Neural progenitor cell (in vitro differentiated cells): Measurements from ENCODE around the gene UBE2D3. TPM values are rescaled to one million over a fixed set of nuclear protein-coding genes. Genes with fewer than 3 reads are reported as not detected.

Experiments used
- DNase-seq: peaks from one replicate; pipeline ENCODE4 v3.0.0-alpha.2; 2016; ENCODE audit warnings: low spot score
- H2AFZ ChIP-seq: fragments of 200-600 bp; sonication (generic); replicated peaks from 2 replicates; pipeline ENCODE4 v1.6.1; 2016; ENCODE audit warnings: antibody characterized with exemption
- H3F3A ChIP-seq: fragments of 200-600 bp; sonication (generic); 2 replicates; pipeline ENCODE4 v1.6.1; 2016; ENCODE audit warnings: antibody characterized with exemption, low read depth
- H3K27ac ChIP-seq: fragments of 200-600 bp; sonication (generic); 2 replicates; pipeline ENCODE4 v1.5.1; 2016; ENCODE audit warnings: mild to moderate bottlenecking
- H3K27me3 ChIP-seq: fragments of 200-600 bp; sonication (generic); 2 replicates; pipeline ENCODE4 v1.6.1; 2016; ENCODE audit warnings: mild to moderate bottlenecking, moderate library complexity
- H3K36me3 ChIP-seq: fragments of 200-600 bp; sonication (generic); 2 replicates; pipeline ENCODE4 v1.5.1; 2016
- H3K4me1 ChIP-seq: fragments of 200-600 bp; sonication (generic); 2 replicates; pipeline ENCODE4 v1.6.1; 2016; ENCODE audit warnings: mixed run types
- H3K4me2 ChIP-seq: fragments of 200-600 bp; sonication (generic); 2 replicates; pipeline ENCODE4 v1.6.1; 2016
- H3K4me3 ChIP-seq: fragments of 200-600 bp; sonication (generic); 2 replicates; pipeline ENCODE4 v1.5.1; 2016
- H3K79me2 ChIP-seq: fragments of 200-600 bp; sonication (generic); 2 replicates; pipeline ENCODE4 v1.6.1; 2016; ENCODE audit warnings: low read depth
- H3K9ac ChIP-seq: fragments of 200-600 bp; sonication (generic); 2 replicates; pipeline ENCODE4 v1.6.1; 2016
- H3K9me3 ChIP-seq: fragments of 200-600 bp; sonication (generic); 2 replicates; pipeline ENCODE4 v1.5.1; 2016; ENCODE audit warnings: low read depth
- H4K20me1 ChIP-seq: fragments of 200-600 bp; sonication (generic); 2 replicates; pipeline ENCODE4 v1.6.1; 2016; ENCODE audit warnings: low read depth
- H3K27ac Mint-ChIP-seq: 3 replicates; pipeline ENCODE4 v1.8.0; 2021; ENCODE audit warnings: mixed read lengths
- H3K27me3 Mint-ChIP-seq: 2 replicates; pipeline ENCODE4 v1.8.0; 2022; ENCODE audit warnings: low read depth, mild to moderate bottlenecking, inconsistent platforms, moderate library complexity, mixed read lengths; ENCODE audit not compliant: insufficient read depth
- H3K36me3 Mint-ChIP-seq: 3 replicates; pipeline ENCODE4 v1.8.0; 2021; ENCODE audit warnings: mixed read lengths
- H3K4me1 Mint-ChIP-seq: 3 replicates; pipeline ENCODE4 v1.8.0; 2021; ENCODE audit warnings: mixed read lengths
- H3K4me3 Mint-ChIP-seq: 3 replicates; pipeline ENCODE4 v1.8.0; 2021; ENCODE audit warnings: mild to moderate bottlenecking, moderate library complexity, mixed read lengths
- H3K9me3 Mint-ChIP-seq: 3 replicates; pipeline ENCODE4 v1.8.0; 2020; ENCODE audit warnings: mixed read lengths
- CTCF ChIP-seq: fragments of 200-600 bp; sonication (generic); IDR thresholded peaks from 2 replicates; pipeline ENCODE4 v1.5.1; 2017; ENCODE audit warnings: antibody characterized with exemption, mild to moderate bottlenecking
- EZH2 ChIP-seq: fragments of 200-600 bp; sonication (generic); IDR thresholded peaks from 2 replicates; pipeline ENCODE4 v1.6.1; 2017; ENCODE audit warnings: antibody characterized with exemption, mild to moderate bottlenecking, moderate library complexity
- EZH2phosphoT487 ChIP-seq: fragments of 200-600 bp; sonication (generic); IDR thresholded peaks from 2 replicates; pipeline ENCODE4 v1.6.1; 2017; ENCODE audit warnings: antibody characterized with exemption
- total RNA-seq: library from RNA; depleted of rRNA; stranded (reverse); fragments of >200 nt; gene quantifications from 2 replicates; pipeline ENCODE4 v1.2.3, GENCODE V29; 2015; ENCODE audit warnings: low replicate concordance

UBE2D3 gene
- total RNA-seq, 1 donor from 2014 or later = 573 TPM

GRCh38 chr4:102786279-102786678 is 41.1 kb downstream of the UBE2D3 start:
- H3K4me1 Mint-ChIP-seq = no peaks in the 10 kb centered on the region
- no peak for TF ChIP-seq EZH2
- TF ChIP-seq EZH2phosphoT487 = no peak
- no peak for TF ChIP-seq CTCF
- H3K9me3 Mint-ChIP-seq = peaks cover 2% of the 10 kb centered on the region
- no peak overlapping the region for H3K27ac Mint-ChIP-seq
- no peak overlapping the region for H3K4me2 ChIP-seq
- no peaks in the 10 kb centered on the region for H4K20me1 ChIP-seq
- no peaks in the 10 kb centered on the region for H3K79me2 ChIP-seq
- no peak overlapping the region for H3K27ac ChIP-seq
- no peak overlapping the region for H3K4me3 Mint-ChIP-seq
- peaks cover 6% of the 10 kb centered on the region for H3K27me3 Mint-ChIP-seq
- H3K4me3 ChIP-seq = no peak overlapping the region
- DNase-seq = no peak
- no peaks in the 10 kb centered on the region for H3K4me1 ChIP-seq
- H3K27me3 ChIP-seq = no peaks in the 10 kb centered on the region
- H3K9ac ChIP-seq = no peak overlapping the region
- H3K9me3 ChIP-seq = no peaks in the 10 kb centered on the region
- H2AFZ ChIP-seq = no peak overlapping the region
- no peaks in the 10 kb centered on the region for H3K36me3 ChIP-seq
- H3K36me3 Mint-ChIP-seq = peaks cover 9% of the 10 kb centered on the region
- peaks cover 4% of the 10 kb centered on the region for H3F3A ChIP-seq

GRCh38 chr4:102783006-102783405 is 44.3 kb downstream of the UBE2D3 start:
- no peaks in the 10 kb centered on the region for H4K20me1 ChIP-seq
- no peaks in the 10 kb centered on the region for H3K9me3 Mint-ChIP-seq
- no peak for DNase-seq
- no peak overlapping the region for H3K9ac ChIP-seq
- no peak overlapping the region for H3K27ac ChIP-seq
- no peak overlapping the region for H3K4me3 ChIP-seq
- no peaks in the 10 kb centered on the region for H3K79me2 ChIP-seq
- no peaks in the 10 kb centered on the region for H3K36me3 ChIP-seq
- peaks cover 4% of the 10 kb centered on the region for H3K27me3 Mint-ChIP-seq
- peaks cover 1% of the 10 kb centered on the region for H3K36me3 Mint-ChIP-seq
- no peak overlapping the region for H3K27ac Mint-ChIP-seq
- H3K9me3 ChIP-seq = no peaks in the 10 kb centered on the region
- H3K4me2 ChIP-seq = no peak overlapping the region
- no peaks in the 10 kb centered on the region for H3K4me1 Mint-ChIP-seq
- H3F3A ChIP-seq = no peaks in the 10 kb centered on the region
- no peak overlapping the region for H2AFZ ChIP-seq
- no peaks in the 10 kb centered on the region for H3K27me3 ChIP-seq
- no peak overlapping the region for H3K4me3 Mint-ChIP-seq
- H3K4me1 ChIP-seq = no peaks in the 10 kb centered on the region
- TF ChIP-seq CTCF (no peak), EZH2phosphoT487 (no peak), EZH2 (no peak)

- Mint-ChIP-seq H3K27ac (no peak overlapping the region), H3K4me1 (no peaks in the 10 kb centered on the region), H3K9me3 (no peaks in the 10 kb centered on the region), H3K36me3 (no peaks in the 10 kb centered on the region), H3K4me3 (no peak overlapping the region), H3K27me3 (peaks cover 2% of the 10 kb centered on the region)
- H3K36me3 ChIP-seq = no peaks in the 10 kb centered on the region
- no peak overlapping the region for H2AFZ ChIP-seq
- H3K4me2 ChIP-seq = no peak overlapping the region
- no peaks in the 10 kb centered on the region for H3F3A ChIP-seq
- H3K4me1 ChIP-seq = no peaks in the 10 kb centered on the region
- H3K79me2 ChIP-seq = no peaks in the 10 kb centered on the region
- TF ChIP-seq EZH2 (no peak), CTCF (no peak), EZH2phosphoT487 (no peak)
- no peak overlapping the region for H3K27ac ChIP-seq
- H4K20me1 ChIP-seq = no peaks in the 10 kb centered on the region
- no peak for DNase-seq
- H3K27me3 ChIP-seq = no peaks in the 10 kb centered on the region
- no peaks in the 10 kb centered on the region for H3K9me3 ChIP-seq
- H3K4me3 ChIP-seq = no peak overlapping the region
- H3K9ac ChIP-seq = no peak overlapping the region
These were observed 45.8 kb downstream of the UBE2D3 start for GRCh38 chr4:102781570-102781969.
